AG08396 (cell line): ENCODE data around the gene NEK1.

Experiments
- DNase-seq: peaks from one replicate; pipeline ENCODE4 v3.0.0; 2012; ENCODE audit warnings: low spot score, mixed read lengths

Gene NEK1

GRCh38 chr4:169369634-169370033 lies 242.7 kb downstream of the NEK1 start:
- DNase-seq: no peak

- DNase-seq: no peak
Observed at GRCh38 chr4:169367826-169368225, 244.6 kb downstream of the NEK1 start.

GRCh38 chr4:169366821-169367220 lies 245.6 kb downstream of the NEK1 start:
- DNase-seq: no peak

- no peak for DNase-seq
Observed at GRCh38 chr4:169362607-169363006, 249.8 kb downstream of the NEK1 start.

GRCh38 chr4:169361756-169362155 lies 250.6 kb downstream of the NEK1 start:
- DNase-seq: no peak

GRCh38 chr4:169359961-169360360 lies 252.4 kb downstream of the NEK1 start:
- DNase-seq: no peak

GRCh38 chr4:169352360-169352759 lies 260.0 kb downstream of the NEK1 start:
- DNase-seq: no peak

- peak; percentile 26 for DNase-seq
Observed at GRCh38 chr4:169351872-169352271, 260.5 kb downstream of the NEK1 start.

- no peak for DNase-seq
Observed at GRCh38 chr4:169348541-169348940, 263.8 kb downstream of the NEK1 start.

- no peak for DNase-seq
Observed at GRCh38 chr4:169346840-169347239, 265.5 kb downstream of the NEK1 start.

- DNase-seq: peak; percentile 23
Observed at GRCh38 chr4:169345316-169345721, 267.1 kb downstream of the NEK1 start.
